NCI-H446 treated with DMSO at 0.1 percent for 48 hours (cell line): ENCODE data around the gene PGRMC2.
"Not testable (repeated sequence)": the region's sequence is repeated elsewhere in the genome, so short reads cannot be mapped to it uniquely, and the experiment has no call there.

ENCODE experiments used
- DNase-seq: peaks from one replicate; lab custom pipeline; 2025; lab: John Stamatoyannopoulos, UW

The PGRMC2 gene

GRCh38 chr4:128267171-128267570 is 20.4 kb downstream of the PGRMC2 start:
- not testable (repeated sequence) for DNase-seq

- DNase-seq: not testable (repeated sequence)
Observed at GRCh38 chr4:128265550-128265949, 22.1 kb downstream of the PGRMC2 start.

- not testable (repeated sequence) for DNase-seq
Observed at GRCh38 chr4:128259889-128260288, 27.7 kb downstream of the PGRMC2 start.

GRCh38 chr4:128258166-128258565 is 29.4 kb downstream of the PGRMC2 start:
- not testable (repeated sequence) for DNase-seq

- no peak for DNase-seq
Observed at GRCh38 chr4:128256539-128256938, 31.1 kb downstream of the PGRMC2 start.

- no peak for DNase-seq
Observed at GRCh38 chr4:128255906-128256305, 31.7 kb downstream of the PGRMC2 start.

- DNase-seq: no peak
Observed at GRCh38 chr4:128249787-128250668, 37.6 kb downstream of the PGRMC2 start.

GRCh38 chr4:128247906-128248305 is 39.7 kb downstream of the PGRMC2 start:
- DNase-seq: no peak

- DNase-seq: not testable (repeated sequence)
Observed at GRCh38 chr4:128245391-128245790, 42.2 kb downstream of the PGRMC2 start.

GRCh38 chr4:128244379-128244778 is 43.2 kb downstream of the PGRMC2 start:
- no peak for DNase-seq

GRCh38 chr4:128242601-128243000 is 45.0 kb downstream of the PGRMC2 start:
- DNase-seq: no peak

GRCh38 chr4:128241981-128242380 is 45.6 kb downstream of the PGRMC2 start:
- no peak for DNase-seq

- peak; percentile 95 for DNase-seq
Observed at GRCh38 chr4:128241425-128241913, 46.1 kb downstream of the PGRMC2 start.

GRCh38 chr4:128241019-128241418 is 46.6 kb downstream of the PGRMC2 start:
- no peak for DNase-seq

GRCh38 chr4:128234836-128235235 is 52.8 kb downstream of the PGRMC2 start:
- DNase-seq: no peak

- DNase-seq: no peak
Observed at GRCh38 chr4:128232719-128233118, 54.9 kb downstream of the PGRMC2 start.

- peak; percentile 82 for DNase-seq
Observed at GRCh38 chr4:128228845-128229795, 58.5 kb downstream of the PGRMC2 start.

- peak; percentile 61 for DNase-seq
Observed at GRCh38 chr4:128227991-128228571, 59.5 kb downstream of the PGRMC2 start.

GRCh38 chr4:128225148-128225547 is 62.5 kb downstream of the PGRMC2 start:
- DNase-seq: peak; percentile 81

GRCh38 chr4:128221586-128221985 is 66.0 kb downstream of the PGRMC2 start:
- DNase-seq: no peak

GRCh38 chr4:128220286-128221235 is 67.1 kb downstream of the PGRMC2 start:
- peak; percentile 44 for DNase-seq
